NCI-H345 treated with DMSO at 0.1 percent for 48 hours (cell line): Measurements from ENCODE around the gene NTF4.

ENCODE experiments used
- DNase-seq: peaks from one replicate; lab custom pipeline; 2025; ENCODE audit not compliant: unreplicated experiment; lab: John Stamatoyannopoulos, UW

NTF4 gene

GRCh38 chr19:49064768-49065611 is at the start of gene NTF4:
Gene NTF4 (minus strand): TSS chr19:49064818. CDS start chr19:49061997, 2,821 bp downstream.
- no peak for DNase-seq

- peak; percentile 17 for DNase-seq
Measured at GRCh38 chr19:49113762-49114629, 49.4 kb upstream of the NTF4 start, which contains the start of gene LIN7B. Gene LIN7B (plus strand): TSS chr19:49114370. CDS start chr19:49114405, 35 bp downstream.

- no peak for DNase-seq
Measured at GRCh38 chr19:49111218-49111998, 46.8 kb upstream of the NTF4 start.

GRCh38 chr19:49110567-49110966 is 45.9 kb upstream of the NTF4 start:
- DNase-seq: no peak

- no peak for DNase-seq
Measured at GRCh38 chr19:49109569-49110233, 45.1 kb upstream of the NTF4 start.

- no peak for DNase-seq
Measured at GRCh38 chr19:49109051-49109450, 44.4 kb upstream of the NTF4 start.

- no peak for DNase-seq
Measured at GRCh38 chr19:49107625-49108459, 43.2 kb upstream of the NTF4 start.

GRCh38 chr19:49106648-49107135 is 42.1 kb upstream of the NTF4 start:
- DNase-seq: no peak

- DNase-seq: no peak
Measured at GRCh38 chr19:49104229-49104864, 39.7 kb upstream of the NTF4 start.

GRCh38 chr19:49103331-49104085 is 38.9 kb upstream of the NTF4 start:
- no peak for DNase-seq

- no peak for DNase-seq
Measured at GRCh38 chr19:49102303-49102702, 37.7 kb upstream of the NTF4 start.

GRCh38 chr19:49101160-49101559 is 36.5 kb upstream of the NTF4 start:
- DNase-seq: no peak

- no peak for DNase-seq
Measured at GRCh38 chr19:49098795-49099194, 34.2 kb upstream of the NTF4 start.

- peak; percentile 55 for DNase-seq
Measured at GRCh38 chr19:49097453-49098288, 33.1 kb upstream of the NTF4 start.

- DNase-seq: no peak
Measured at GRCh38 chr19:49094505-49095482, 30.2 kb upstream of the NTF4 start.

- no peak for DNase-seq
Measured at GRCh38 chr19:49092686-49093085, 28.1 kb upstream of the NTF4 start.
